Aorta (tissue), 5 donors: ENCODE measurements around the gene ABHD17A. TPM values are rescaled to one million over a fixed set of nuclear protein-coding genes. Genes with fewer than 3 reads are reported as not detected.
A peak's percentile ranks its signal among the peaks of the same experiment; 100 is the strongest.

Source experiments
- ATAC-seq: fragments of 200-7000 bp; cut with Tn5 transposase; one replicate; pipeline ENCODE4 v1.9.1; 2022; ENCODE audit warnings: moderate library complexity; ENCODE audit not compliant: low FRiP score
- DNase-seq, 2 donors: peaks; one replicate each; pipeline ENCODE4 v3.0.0-alpha.2; 2020
- H3K27ac ChIP-seq, 2 donors: one replicate each; pipeline ENCODE4 v1.5.1; 2013; ENCODE audit warnings: low read length in 2 of 2, mild to moderate bottlenecking in 2 of 2, moderate library complexity in 2 of 2, control low read depth in 1 of 2, inconsistent platforms in 1 of 2, low read depth in 1 of 2
- H3K27me3 ChIP-seq, 2 donors: one replicate each; pipeline ENCODE4 v1.6.1; 2013; ENCODE audit warnings: control low read depth in 1 of 2, low read length in 1 of 2, mild to moderate bottlenecking in 1 of 2, moderate library complexity in 1 of 2; ENCODE audit not compliant: insufficient read depth in 2 of 2, control insufficient read depth in 1 of 2
- H3K36me3 ChIP-seq, 2 donors: one replicate each; pipeline ENCODE4 v1.6.1; 2013; ENCODE audit warnings: control low read depth in 1 of 2, low read length in 1 of 2, mild to moderate bottlenecking in 1 of 2; ENCODE audit not compliant: insufficient read depth in 2 of 2, control insufficient read depth in 1 of 2
- H3K4me1 ChIP-seq, 2 donors: one replicate each; pipeline ENCODE4 v1.6.1; 2013; ENCODE audit warnings: low read length in 2 of 2, control low read depth in 1 of 2, mild to moderate bottlenecking in 1 of 2, moderate library complexity in 1 of 2; ENCODE audit not compliant: insufficient read depth in 2 of 2, control insufficient read depth in 1 of 2
- H3K4me3 ChIP-seq, 2 donors: one replicate each; pipeline ENCODE4 v1.5.1; 2013; ENCODE audit warnings: low read length in 2 of 2, control low read depth in 1 of 2, mild to moderate bottlenecking in 1 of 2
- H3K9me3 ChIP-seq: one replicate; pipeline ENCODE4 v1.6.1; 2013; ENCODE audit warnings: mild to moderate bottlenecking, low read length; ENCODE audit not compliant: control insufficient read depth
- WGBS, 2 donors: extraction: QIAGEN DNeasy Blood & Tissue Kit; methylation state at CpG; one replicate each; pipeline ENCODE4 v1.1.7; 2013; 5-methylcytosine and 5-hydroxymethylcytosine counted together
- intact Hi-C, 2 donors: fragments of 100-400 bp; cut with DNase I; formaldehyde crosslinking; loops; one replicate each; pipeline versions ENCODE4 v1.14.2 to v1.15.0; 2022
- polyA plus RNA-seq, 2 donors: library from polyadenylated mRNA; stranded (reverse); fragments of 200-250 nt; gene quantifications; one replicate each; pipeline ENCODE4 v1.2.3, GENCODE V29; 2013
- total RNA-seq, 2 donors: library from RNA; stranded (reverse); fragmentation: NEBNext Ultra II Directional; extraction: Animal tissue kit (Norgen Biotek cat#: 25700); gene quantifications; one replicate each; pipeline ENCODE4 v1.2.1, GENCODE V29; 2021
- donor health status: healthy with polysubstance abuse.
- donor health status: Bipolar disorder and iron deficiency.
- donor health status: DM: no; HTN: no; CAD: no.
- donor health status: DM: no; HTN: no; CAD: no.
- donor health status: DM: yes; HTN: yes; CAD: no.

The ABHD17A gene
- total and polyA plus RNA-seq, 4 donors = 48.8 to 116 (median 59.7) TPM

GRCh38 chr19:1923319-1923718 lies 38.0 kb upstream of the ABHD17A start:
- H3K4me1 ChIP-seq = no peaks in the 10 kb centered on the region
- peak; percentile 19 for ATAC-seq
- no peak overlapping the region for H3K27ac ChIP-seq
- H3K36me3 ChIP-seq = peaks cover 0 to 4% of the 10 kb centered on the region in 2 donors
- WGBS, 2 donors = 91 to 92% methylated on average over 6 to 8 of the region's 8 CpGs
- H3K27me3 ChIP-seq = no peaks in the 10 kb centered on the region
- intact Hi-C loops = no loop called here
- DNase-seq = peak in 1 of 2 donors; percentile 61
- no peaks in the 10 kb centered on the region for H3K9me3 ChIP-seq
- H3K4me3 ChIP-seq = no peak overlapping the region

DNA sequence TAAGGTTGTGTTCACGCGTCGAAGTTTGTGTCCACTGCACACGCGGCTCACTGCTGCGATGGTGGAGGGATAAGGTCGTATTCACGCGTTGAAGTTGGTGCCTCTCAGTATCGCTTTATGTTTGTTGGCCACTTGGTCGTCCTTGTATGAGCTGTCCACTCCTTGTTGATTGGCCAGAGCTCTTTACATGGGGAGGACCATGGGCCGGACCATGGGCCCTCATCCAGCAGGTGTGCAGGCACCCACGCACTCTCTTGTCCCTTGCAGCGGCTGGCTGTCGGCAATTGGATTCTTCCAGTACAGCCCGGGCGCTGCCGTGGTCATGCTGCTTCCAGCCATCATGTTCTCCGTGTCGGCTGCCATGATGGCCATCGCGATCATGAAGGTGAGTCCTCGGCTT lies 37.5 kb upstream of the ABHD17A start:
- WGBS, 2 donors = 94 to 97% methylated on average over 23 of the region's 23 CpGs
- ATAC-seq (no peak), DNase-seq (no peak)
- Histone ChIP-seq H3K27me3 (no peaks in the 10 kb centered on the region), H3K4me3 (no peak overlapping the region), H3K9me3 (no peaks in the 10 kb centered on the region), H3K4me1 (no peaks in the 10 kb centered on the region), H3K36me3 (peaks cover 0 to 7% of the 10 kb centered on the region in 2 donors), H3K27ac (no peak overlapping the region)
- intact Hi-C loops = no loop called here

GRCh38 chr19:1921825-1922224 lies 36.5 kb upstream of the ABHD17A start:
- no peak for ATAC-seq
- WGBS, 2 donors = 96 to 97% methylated on average over 15 of the region's 15 CpGs
- Histone ChIP-seq H3K4me3 (no peak overlapping the region), H3K9me3 (no peaks in the 10 kb centered on the region), H3K36me3 (peaks cover 0 to 7% of the 10 kb centered on the region in 2 donors), H3K4me1 (no peaks in the 10 kb centered on the region), H3K27ac (no peak overlapping the region), H3K27me3 (no peaks in the 10 kb centered on the region)
- DNase-seq = no peak
- intact Hi-C loops = no loop called here

DNA sequence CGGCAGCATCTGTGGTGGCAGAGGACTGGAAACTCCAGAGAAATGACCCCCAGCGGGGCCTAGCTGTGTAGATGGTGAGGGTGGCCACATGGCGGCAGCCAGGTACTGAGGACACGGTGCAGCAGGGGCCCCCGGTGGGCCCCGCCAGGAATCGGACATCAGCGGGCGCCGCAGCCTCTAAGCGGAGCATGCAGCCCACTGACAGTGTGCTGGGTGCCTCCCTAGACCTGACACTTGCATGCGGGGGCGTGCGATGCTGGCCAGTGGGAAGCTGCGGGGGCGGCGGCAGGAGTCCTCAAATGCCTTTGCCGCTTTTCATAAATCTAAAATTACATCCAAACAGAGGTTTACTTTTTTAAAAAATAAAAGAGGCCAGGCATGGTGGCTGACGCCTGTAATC lies 36.0 kb upstream of the ABHD17A start:
- Histone ChIP-seq H3K9me3 (no peaks in the 10 kb centered on the region), H3K4me1 (no peaks in the 10 kb centered on the region), H3K4me3 (no peak overlapping the region), H3K27ac (no peak overlapping the region), H3K36me3 (peaks cover 0 to 7% of the 10 kb centered on the region in 2 donors), H3K27me3 (no peaks in the 10 kb centered on the region)
- DNase-seq = no peak
- ATAC-seq = no peak
- intact Hi-C loops = no loop called here
- 93 to 94% methylated on average over 19 of the region's 19 CpGs for WGBS, 2 donors

GRCh38 chr19:1920644-1921043 lies 35.3 kb upstream of the ABHD17A start:
- H3K27ac ChIP-seq = no peak overlapping the region
- intact Hi-C loops = no loop called here
- H3K4me3 ChIP-seq = no peak overlapping the region
- ATAC-seq = no peak
- H3K9me3 ChIP-seq = no peaks in the 10 kb centered on the region
- no peaks in the 10 kb centered on the region for H3K27me3 ChIP-seq
- H3K4me1 ChIP-seq = no peaks in the 10 kb centered on the region
- H3K36me3 ChIP-seq = peaks cover 0 to 7% of the 10 kb centered on the region in 2 donors
- WGBS, 2 donors = 92 to 93% methylated on average over 19 of the region's 19 CpGs
- no peak for DNase-seq

GRCh38 chr19:1918975-1919374 lies 33.7 kb upstream of the ABHD17A start:
- H3K9me3 ChIP-seq = no peaks in the 10 kb centered on the region
- ATAC-seq = no peak
- H3K27ac ChIP-seq = no peak overlapping the region
- no peak for DNase-seq
- no peaks in the 10 kb centered on the region for H3K27me3 ChIP-seq
- WGBS, 2 donors = 95 to 96% methylated on average over 28 of the region's 28 CpGs
- intact Hi-C loops = no loop called here
- H3K4me3 ChIP-seq = no peak overlapping the region
- H3K36me3 ChIP-seq = peaks cover 0 to 7% of the 10 kb centered on the region in 2 donors
- H3K4me1 ChIP-seq = no peaks in the 10 kb centered on the region

- Histone ChIP-seq H3K36me3 (peaks cover 0 to 7% of the 10 kb centered on the region in 2 donors), H3K27me3 (no peaks in the 10 kb centered on the region), H3K4me1 (no peaks in the 10 kb centered on the region), H3K27ac (no peak overlapping the region), H3K9me3 (no peaks in the 10 kb centered on the region), H3K4me3 (no peak overlapping the region)
- 92% methylated on average over 25 of the region's 25 CpGs for WGBS, 2 donors
- DNase-seq (no peak), ATAC-seq (no peak)
- intact Hi-C loops = no loop called here
Measured at GRCh38 chr19:1917926-1918325, 32.6 kb upstream of the ABHD17A start.

DNA sequence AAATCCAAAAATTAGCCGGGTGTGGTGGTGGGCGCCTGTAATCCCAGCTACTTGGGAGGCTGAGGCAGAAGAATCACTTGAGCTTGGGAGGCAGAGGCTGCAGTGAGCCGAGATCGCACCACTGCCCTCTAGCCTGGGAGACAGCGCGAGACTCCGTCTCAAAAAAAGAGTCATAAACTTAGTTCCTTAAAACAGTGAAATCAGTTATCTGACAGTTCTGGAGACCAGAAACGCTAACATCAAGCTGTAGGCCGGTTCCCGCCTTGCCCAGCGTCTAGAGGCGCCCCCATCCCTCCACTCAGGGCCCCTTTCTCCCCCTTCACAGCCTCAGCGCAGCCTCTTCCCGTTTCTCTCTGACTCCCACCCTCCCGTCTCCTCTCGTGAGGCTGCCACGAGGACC lies 31.9 kb upstream of the ABHD17A start:
- H3K27me3 ChIP-seq = no peaks in the 10 kb centered on the region
- no peak overlapping the region for H3K27ac ChIP-seq
- WGBS, 2 donors = 86 to 88% methylated on average over 17 of the region's 17 CpGs
- ATAC-seq = no peak
- H3K36me3 ChIP-seq = peaks cover 0 to 7% of the 10 kb centered on the region in 2 donors
- intact Hi-C loops = no loop called here
- H3K4me1 ChIP-seq = no peaks in the 10 kb centered on the region
- no peak for DNase-seq
- H3K4me3 ChIP-seq = no peak overlapping the region
- no peaks in the 10 kb centered on the region for H3K9me3 ChIP-seq

DNA sequence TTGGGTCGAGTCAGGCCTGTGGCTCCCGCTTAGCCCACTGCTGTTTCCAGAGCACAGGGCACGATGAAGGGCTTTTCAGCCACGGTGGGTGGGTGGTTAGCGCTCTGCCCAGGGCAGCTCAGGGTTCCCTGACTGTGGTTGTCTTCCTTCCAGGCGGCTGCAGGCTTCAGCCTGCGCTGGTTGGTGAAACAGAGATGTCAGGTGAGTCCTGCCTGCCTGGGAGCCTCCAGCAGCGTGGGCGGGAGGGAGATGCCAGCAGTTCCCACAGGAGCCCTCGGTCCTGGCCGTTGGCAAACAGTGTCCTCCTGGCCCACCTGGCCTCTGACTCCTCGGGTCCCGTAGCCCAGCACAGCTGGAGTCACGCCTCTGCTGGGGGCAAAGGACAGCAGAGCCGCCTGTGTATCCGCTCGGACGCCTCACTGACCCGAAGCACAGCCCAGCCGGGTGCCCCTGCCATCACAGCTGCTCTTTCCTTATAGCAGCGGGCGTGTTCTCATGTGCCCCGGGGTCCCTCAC lies 29.6 kb upstream of the ABHD17A start:
- intact Hi-C loops = no loop called here
- 94% methylated on average over 23 of the region's 23 CpGs for WGBS, 2 donors
- DNase-seq = no peak
- H3K27ac ChIP-seq = no peak overlapping the region
- no peaks in the 10 kb centered on the region for H3K9me3 ChIP-seq
- no peaks in the 10 kb centered on the region for H3K27me3 ChIP-seq
- H3K36me3 ChIP-seq = peaks cover 0 to 7% of the 10 kb centered on the region in 2 donors
- H3K4me3 ChIP-seq = no peak overlapping the region
- peak; percentile 21 for ATAC-seq
- H3K4me1 ChIP-seq = no peaks in the 10 kb centered on the region
